ENCODE measurements around the gene ARL5A. TPM values are rescaled to one million over a fixed set of nuclear protein-coding genes. Genes with fewer than 3 reads are reported as not detected.

Gene ARL5A
- total and polyA plus RNA-seq, 9 of the 15 experiments (the other 6 are each of a cell fraction or from before 2014, with no cell fraction given) = 16.3 to 117 (median 88.4) TPM

- peak; percentile 73; the same call in 1 of the 2 replicates for TF ChIP-seq ARID3A (IDR thresholded peaks at IDR 0.05; ENCODE audit: borderline replicate concordance, low read depth, low read length)
- no peak for TF ChIP-seq NFE2L1 (tag; IDR thresholded peaks at IDR 0.05; ENCODE audit: borderline replicate concordance, low read depth)
- TF ChIP-seq SNIP1 (IDR thresholded peaks at IDR 0.05; ENCODE audit: low read depth) = no peak
- no peak for TF ChIP-seq THAP7 (CRISPR knock-in tag; IDR thresholded peaks at IDR 0.05)
- TF ChIP-seq RFX7 (CRISPR knock-in tag; IDR thresholded peaks at IDR 0.05) = no peak
- peak; percentile 51; the same call in 1 of the 2 replicates for TF ChIP-seq MITF (IDR thresholded peaks at IDR 0.05)
- peak; percentile 92 for TF ChIP-seq ZNF311 (CRISPR knock-in tag; IDR thresholded peaks at IDR 0.05)
- TF ChIP-seq TRIM24 (IDR thresholded peaks at IDR 0.05) = peak; percentile 69 to 77; a peak in 3 of 4 replicates
- peak; percentile 46; the same call in 1 of the 2 replicates for TF ChIP-seq RAD51 (IDR thresholded peaks at IDR 0.05; ENCODE audit: borderline replicate concordance, low read depth)
- peak; percentile 97 for TF ChIP-seq TCF3 (CRISPR knock-in tag; IDR thresholded peaks at IDR 0.05)
- peak; percentile 87 for TF ChIP-seq TEAD4 (IDR thresholded peaks at IDR 0.05; ENCODE audit: low read length)
- no peak for TF ChIP-seq TEAD4 (CRISPR knock-in tag; IDR thresholded peaks at IDR 0.05; ENCODE audit: borderline replicate concordance)
- TF ChIP-seq EP300 (IDR thresholded peaks at IDR 0.05; ENCODE audit: low read length) = peak; percentile 82; the same call in 1 of the 2 replicates
- TF ChIP-seq JUND (IDR thresholded peaks at IDR 0.05; ENCODE audit: borderline replicate concordance, low read depth, low read length) = peak; percentile 72; the same call in 1 of the 2 replicates
- no peak; the same call in 2 of the 3 replicates for TF ChIP-seq JUND (tag; IDR thresholded peaks at IDR 0.05; ENCODE audit: borderline replicate concordance, low read depth, low read length)
- peak; percentile 43; the same call in 1 of the 2 replicates for TF ChIP-seq ZBTB12 (CRISPR knock-in tag; IDR thresholded peaks at IDR 0.05)
- no peak for TF ChIP-seq RB1 (IDR thresholded peaks at IDR 0.05; ENCODE audit: low read depth)
- TF ChIP-seq MECOM (CRISPR knock-in tag; IDR thresholded peaks at IDR 0.05) = peak; percentile 67; the same call in 1 of the 2 replicates
- peak; percentile 54; the same call in 1 of the 2 replicates for TF ChIP-seq CREB1 (IDR thresholded peaks at IDR 0.05)
- no peak for TF ChIP-seq CREB1 (CRISPR knock-in tag; IDR thresholded peaks at IDR 0.05)
- TF ChIP-seq ZNF3 (CRISPR knock-in tag; IDR thresholded peaks at IDR 0.05) = no peak
- TF ChIP-seq ZEB2 (IDR thresholded peaks at IDR 0.05) = no peak
- TF ChIP-seq BRF2 (IDR thresholded peaks at IDR 0.05; ENCODE audit: borderline replicate concordance, insufficient read depth, insufficient read length) = no peak
- no peak for TF ChIP-seq PRMT5 (CRISPR knock-in tag; IDR thresholded peaks at IDR 0.05)
- TF ChIP-seq BCL6 (CRISPR knock-in tag; IDR thresholded peaks at IDR 0.05) = no peak
These were observed 12.3 kb downstream of the ARL5A start (continued) for GRCh38 chr2:151815821-151816489.

Data from K562 (cell line).